GM12891 (cell line): ENCODE data around the gene SPATA46. TPM values are rescaled to one million over a fixed set of nuclear protein-coding genes. Genes with fewer than 3 reads are reported as not detected.
"Not testable (repeated sequence)": the region's sequence is repeated elsewhere in the genome, so short reads cannot be mapped to it uniquely, and the experiment has no call there.

Experiments used
- DNase-seq: peaks from one replicate; pipeline ENCODE4 v3.0.0; 2011; ENCODE audit warnings: low spot score; ENCODE audit not compliant: insufficient read length
- FAIRE-seq: peaks from 2 replicates; lab custom pipeline; 2011; peaks lifted over from hg19 to GRCh38; lab: Jason Lieb, UNC
- PAX5 ChIP-seq: IDR thresholded peaks from 2 replicates; pipeline ENCODE4 v1.6.1; 2011; ENCODE audit warnings: low read length, moderate library complexity, mild to moderate bottlenecking; ENCODE audit not compliant: insufficient read depth, severe bottlenecking
- POLR2A ChIP-seq: IDR thresholded peaks from 2 replicates; pipeline ENCODE4 v1.6.1; 2011; ENCODE audit warnings: low read depth, low read length, control low read depth
- POLR2AphosphoS5 ChIP-seq: IDR thresholded peaks from 2 replicates; pipeline ENCODE4 v1.6.1; 2011; ENCODE audit warnings: low read depth, low read length, control low read depth
- POU2F2 ChIP-seq: IDR thresholded peaks from 2 replicates; pipeline ENCODE4 v1.6.1; 2011; ENCODE audit warnings: low read depth, mild to moderate bottlenecking, control low read depth, low read length, moderate library complexity
- SPI1 ChIP-seq: IDR thresholded peaks from 2 replicates; pipeline ENCODE4 v1.6.1; 2011; ENCODE audit warnings: low read depth, low read length, control low read depth
- TAF1 ChIP-seq: IDR thresholded peaks from 2 replicates; pipeline ENCODE4 v1.6.1; 2011; ENCODE audit warnings: low read depth, low read length, control low read depth
- polyA plus RNA-seq: library from polyadenylated mRNA; unstranded; fragments of >200 nt; gene quantifications from one replicate; pipeline ENCODE4 v1.2.1, GENCODE V29; 2012; ENCODE audit warnings: low read depth, missing spikeins, inconsistent platforms; ENCODE audit not compliant: missing spikeins

SPATA46 gene
- not detected for polyA plus RNA-seq

GRCh38 chr1:162376691-162377090 lies at the start of gene SPATA46:
SPATA46 (minus strand) TSS chr1:162376854; CDS start chr1:162376790, 64 bp downstream.
- DNase-seq (no peak), FAIRE-seq (no peak)
- TF ChIP-seq PAX5 (no peak), TAF1 (no peak), POLR2AphosphoS5 (no peak), SPI1 (no peak), POLR2A (no peak), POU2F2 (no peak)

- TF ChIP-seq POLR2A (no peak), SPI1 (peak; percentile 24; the same call in 1 of the 2 replicates), POU2F2 (no peak), POLR2AphosphoS5 (no peak), TAF1 (no peak), PAX5 (no peak)
- DNase-seq = no peak
- FAIRE-seq = no peak
These were observed 46.2 kb upstream of the SPATA46 start for GRCh38 chr1:162422662-162423375.

GRCh38 chr1:162421258-162422164 lies 44.9 kb upstream of the SPATA46 start:
- no peak for TF ChIP-seq SPI1
- TF ChIP-seq POU2F2 = no peak
- no peak for TF ChIP-seq TAF1
- TF ChIP-seq POLR2A = no peak
- TF ChIP-seq PAX5 = no peak
- TF ChIP-seq POLR2AphosphoS5 = no peak

GRCh38 chr1:162420120-162420519 lies 43.5 kb upstream of the SPATA46 start:
- no peak for DNase-seq
- no peak for FAIRE-seq
- no peak for TF ChIP-seq POLR2AphosphoS5
- no peak for TF ChIP-seq TAF1
- no peak for TF ChIP-seq POU2F2
- TF ChIP-seq PAX5 = no peak
- TF ChIP-seq POLR2A = no peak
- TF ChIP-seq SPI1 = no peak

More at GRCh38 chr1:162421258-162422164, 44.9 kb upstream of the SPATA46 start:
- DNase-seq = no peak
- FAIRE-seq = no peak

- FAIRE-seq, DNase-seq: not testable (repeated sequence)
These were observed 42.8 kb upstream of the SPATA46 start for GRCh38 chr1:162419450-162419931.

- FAIRE-seq, DNase-seq: not testable (repeated sequence)
These were observed 41.9 kb upstream of the SPATA46 start for GRCh38 chr1:162418584-162418983.

- DNase-seq (no peak), FAIRE-seq (no peak)
- no peak for TF ChIP-seq TAF1
- TF ChIP-seq POLR2AphosphoS5 = no peak
- no peak for TF ChIP-seq PAX5
- no peak for TF ChIP-seq SPI1
- no peak for TF ChIP-seq POU2F2
- no peak for TF ChIP-seq POLR2A
These were observed 41.0 kb upstream of the SPATA46 start for GRCh38 chr1:162417650-162418049.

GRCh38 chr1:162416909-162417308 lies 40.3 kb upstream of the SPATA46 start:
- DNase-seq = no peak
- no peak for FAIRE-seq
- TF ChIP-seq PAX5 (no peak), POLR2A (no peak), POU2F2 (no peak), SPI1 (no peak), TAF1 (no peak), POLR2AphosphoS5 (no peak)

- FAIRE-seq = no peak
- no peak for DNase-seq
- TF ChIP-seq SPI1 (no peak), TAF1 (no peak), POLR2A (no peak), POU2F2 (no peak), PAX5 (no peak), POLR2AphosphoS5 (no peak)
These were observed 39.6 kb upstream of the SPATA46 start for GRCh38 chr1:162416215-162416614.

GRCh38 chr1:162412002-162412401 lies 35.3 kb upstream of the SPATA46 start, which contains the start of gene SH2D1B:
SH2D1B (minus strand) TSS chr1:162412136; CDS start chr1:162412016, 120 bp downstream.
- no peak for DNase-seq
- no peak for FAIRE-seq
- TF ChIP-seq POLR2AphosphoS5 = no peak
- no peak for TF ChIP-seq TAF1
- TF ChIP-seq SPI1 = no peak
- TF ChIP-seq PAX5 = no peak
- no peak for TF ChIP-seq POLR2A
- no peak for TF ChIP-seq POU2F2
